ENCODE measurements around the gene DOCK3.

- TF ChIP-seq POLR2A (IDR thresholded peaks at IDR 0.05) (no peak), POLR2AphosphoS5 (IDR thresholded peaks at IDR 0.05) (no peak), CTCF (IDR thresholded peaks at IDR 0.05 in 8 of 11, conservative IDR thresholded peaks at IDR 0.05 in 3 of 11) (no peak)
These were observed 42.3 kb upstream of the DOCK3 start for GRCh38 chr3:50632450-50632849.

Measured in spleen (tissue), 7 donors.